Brain pericyte (primary cell): Measurements from ENCODE around the gene HTD2.
"Not testable (repeated sequence)": the region's sequence is repeated elsewhere in the genome, so short reads cannot be mapped to it uniquely, and the experiment has no call there.

Experiments used
- DNase-seq: peaks from one replicate; pipeline ENCODE4 v3.0.0-alpha.2; 2012; ENCODE audit warnings: low read depth, low spot score

The HTD2 gene

GRCh38 chr3:58332575-58333188, 26.4 kb downstream of the HTD2 start, which contains the start of gene PXK:
PXK (plus strand) TSS chr3:58332892; CDS start chr3:58332989, 97 bp downstream.
- no peak for DNase-seq

GRCh38 chr3:58333206-58334012, 27.1 kb downstream of the HTD2 start:
- DNase-seq, result no peak

GRCh38 chr3:58334013-58334321, 27.6 kb downstream of the HTD2 start:
- DNase-seq, result no peak

GRCh38 chr3:58334506-58334884, 28.2 kb downstream of the HTD2 start:
- DNase-seq, result no peak

GRCh38 chr3:58335652-58335947, 29.3 kb downstream of the HTD2 start:
- DNase-seq, result no peak

- no peak for DNase-seq
These were observed 30.0 kb downstream of the HTD2 start for GRCh38 chr3:58336135-58336882.

GRCh38 chr3:58337190-58337589, 30.9 kb downstream of the HTD2 start:
- DNase-seq, result no peak

- not testable (repeated sequence) for DNase-seq
These were observed 32.8 kb downstream of the HTD2 start for GRCh38 chr3:58339146-58339545.

- no peak for DNase-seq
These were observed 34.4 kb downstream of the HTD2 start for GRCh38 chr3:58340594-58341244.

- DNase-seq, result no peak
These were observed 35.1 kb downstream of the HTD2 start for GRCh38 chr3:58341376-58341775.

GRCh38 chr3:58342676-58343075, 36.4 kb downstream of the HTD2 start:
- DNase-seq, result no peak

- no peak for DNase-seq
These were observed 39.1 kb downstream of the HTD2 start for GRCh38 chr3:58345457-58345856.

GRCh38 chr3:58346368-58346767, 40.0 kb downstream of the HTD2 start:
- DNase-seq, result no peak

GRCh38 chr3:58347984-58348383, 41.7 kb downstream of the HTD2 start:
- DNase-seq, result no peak

- DNase-seq, result no peak
These were observed 43.7 kb downstream of the HTD2 start for GRCh38 chr3:58349792-58350626.

GRCh38 chr3:58350627-58351013, 44.3 kb downstream of the HTD2 start:
- no peak for DNase-seq

GRCh38 chr3:58351920-58352319, 45.6 kb downstream of the HTD2 start:
- DNase-seq, result no peak

GRCh38 chr3:58352626-58353025, 46.3 kb downstream of the HTD2 start:
- no peak for DNase-seq

- DNase-seq, result no peak
These were observed 47.6 kb downstream of the HTD2 start for GRCh38 chr3:58353722-58354553.

- no peak for DNase-seq
These were observed 48.9 kb downstream of the HTD2 start for GRCh38 chr3:58355179-58355578.

GRCh38 chr3:58356054-58356453, 49.7 kb downstream of the HTD2 start:
- no peak for DNase-seq
